ENCODE measurements around the gene TCAF1.

DNA sequence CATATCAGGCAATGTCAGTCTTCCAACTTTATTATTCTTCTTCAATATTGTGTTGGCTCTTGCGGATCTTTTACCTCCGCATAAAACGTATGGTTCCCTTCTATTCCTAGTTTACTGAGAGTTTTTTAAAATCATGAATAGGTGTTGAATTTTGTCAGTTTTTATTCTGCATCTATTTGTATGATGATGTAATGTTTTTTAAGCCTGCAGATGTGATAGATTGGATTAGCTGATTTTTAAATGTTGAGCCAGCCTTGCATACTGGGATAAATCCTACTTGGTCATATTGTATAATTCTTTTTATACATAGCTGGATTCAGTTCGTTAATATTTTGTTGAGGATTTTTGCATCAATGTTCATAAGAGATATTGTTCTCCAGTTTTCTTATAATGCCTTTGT lies 43.4 kb upstream of the TCAF1 start:
- TF ChIP-seq USF2 (IDR thresholded peaks at IDR 0.05; ENCODE audit: low read depth, low read length) (no peak), RCOR1 (IDR thresholded peaks at IDR 0.05; ENCODE audit: insufficient replicate concordance, low read length) (no peak), RAD21 (IDR thresholded peaks at IDR 0.05; ENCODE audit: low read length) (no peak)
- TF ChIP-seq, protein P1, sequence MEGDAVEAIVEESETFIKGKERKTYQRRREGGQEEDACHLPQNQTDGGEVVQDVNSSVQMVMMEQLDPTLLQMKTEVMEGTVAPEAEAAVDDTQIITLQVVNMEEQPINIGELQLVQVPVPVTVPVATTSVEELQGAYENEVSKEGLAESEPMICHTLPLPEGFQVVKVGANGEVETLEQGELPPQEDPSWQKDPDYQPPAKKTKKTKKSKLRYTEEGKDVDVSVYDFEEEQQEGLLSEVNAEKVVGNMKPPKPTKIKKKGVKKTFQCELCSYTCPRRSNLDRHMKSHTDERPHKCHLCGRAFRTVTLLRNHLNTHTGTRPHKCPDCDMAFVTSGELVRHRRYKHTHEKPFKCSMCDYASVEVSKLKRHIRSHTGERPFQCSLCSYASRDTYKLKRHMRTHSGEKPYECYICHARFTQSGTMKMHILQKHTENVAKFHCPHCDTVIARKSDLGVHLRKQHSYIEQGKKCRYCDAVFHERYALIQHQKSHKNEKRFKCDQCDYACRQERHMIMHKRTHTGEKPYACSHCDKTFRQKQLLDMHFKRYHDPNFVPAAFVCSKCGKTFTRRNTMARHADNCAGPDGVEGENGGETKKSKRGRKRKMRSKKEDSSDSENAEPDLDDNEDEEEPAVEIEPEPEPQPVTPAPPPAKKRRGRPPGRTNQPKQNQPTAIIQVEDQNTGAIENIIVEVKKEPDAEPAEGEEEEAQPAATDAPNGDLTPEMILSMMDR (conservative IDR thresholded peaks at IDR 0.05; ENCODE audit: low read depth, low read length), result no peak
